Measurements from ENCODE around the gene STMN3. TPM values are rescaled to one million over a fixed set of nuclear protein-coding genes. Genes with fewer than 3 reads are reported as not detected.
"Not testable (repeated sequence)": the region's sequence is repeated elsewhere in the genome, so short reads cannot be mapped to it uniquely, and the experiment has no call there.

Gene STMN3
- total RNA-seq, 2 donors from 2014 or later, result 5.6 to 7.8 TPM

- ATAC-seq, result no peak
- H3K27ac ChIP-seq, result no peak overlapping the region
- no peaks in the 10 kb centered on the region for H3K9me3 ChIP-seq
- no peaks in the 10 kb centered on the region for H3K36me3 ChIP-seq (replicated peaks in 1 of 2; ENCODE audit: insufficient read depth in 1 of 2, low read depth in 2 of 2)
- intact Hi-C loops (cut with DNase I), result loop anchor here (10.0 kb wide), 1 partner anchor 80 kb away; the partner anchor contains the start of genes LIME1 and SLC2A4RG
- H3K27me3 ChIP-seq, result no peaks in the 10 kb centered on the region
- WGBS, 2 donors, result 60 to 64% methylated on average over 1 to 4 of the region's 4 CpGs
- no peak for DNase-seq
- peaks cover 48% of the 10 kb centered on the region for H3K4me1 ChIP-seq
- H3K4me3 ChIP-seq, result no peak overlapping the region
- TF ChIP-seq CTCF (IDR thresholded peaks at IDR 0.05), result no peak
- TF ChIP-seq POLR2A (IDR thresholded peaks at IDR 0.05), result no peak
Observed at GRCh38 chr20:63655249-63655648, 2.0 kb upstream of the STMN3 start.

- no peak for TF ChIP-seq CTCF (IDR thresholded peaks at IDR 0.05)
- no peak for TF ChIP-seq POLR2A (IDR thresholded peaks at IDR 0.05)
- Histone ChIP-seq H3K27me3 (no peaks in the 10 kb centered on the region), H3K27ac (peak overlapping the region in 1 of 4 donors; percentile 53), H3K4me1 (peaks cover 38% of the 10 kb centered on the region), H3K4me3 (no peak overlapping the region), H3K36me3 (replicated peaks in 1 of 2; ENCODE audit: insufficient read depth in 1 of 2, low read depth in 2 of 2) (no peaks in the 10 kb centered on the region), H3K9me3 (no peaks in the 10 kb centered on the region)
- no peak for DNase-seq
- 46 to 60% methylated on average over 10 to 15 of the region's 15 CpGs for WGBS, 2 donors
- no peak for ATAC-seq
- intact Hi-C loops (cut with DNase I), result loop anchor here (10.0 kb wide), 1 partner anchor 81 kb away; the partner anchor contains the start of genes LIME1 and SLC2A4RG
Observed at GRCh38 chr20:63653974-63654668, 897 bp upstream of the STMN3 start.

GRCh38 chr20:63652192-63652980, 838 bp downstream of the STMN3 start:
- ATAC-seq, result peak; percentile 6
- Histone ChIP-seq H3K4me1 (peaks cover 27% of the 10 kb centered on the region), H3K27me3 (no peaks in the 10 kb centered on the region), H3K36me3 (replicated peaks in 1 of 2; ENCODE audit: insufficient read depth in 1 of 2, low read depth in 2 of 2) (no peaks in the 10 kb centered on the region), H3K27ac (peak overlapping the region in 1 of 4 donors; percentile 28), H3K4me3 (peak overlapping the region in 1 of 2 donors; percentile 31), H3K9me3 (no peaks in the 10 kb centered on the region)
- 1 to 6% methylated on average over 19 to 58 of the region's 91 CpGs for WGBS, 2 donors
- peak in 1 of 4 donors; percentile 23 for DNase-seq
- no peak for TF ChIP-seq CTCF (IDR thresholded peaks at IDR 0.05)
- TF ChIP-seq POLR2A (IDR thresholded peaks at IDR 0.05), result no peak
- intact Hi-C loops (cut with DNase I), result loop anchor here (10.0 kb wide), 1 partner anchor 82 kb away; the partner anchor contains the start of genes LIME1 and SLC2A4RG

GRCh38 chr20:63651942-63652191, 1.4 kb downstream of the STMN3 start:
- Histone ChIP-seq H3K4me1 (peaks cover 24% of the 10 kb centered on the region), H3K36me3 (replicated peaks in 1 of 2; ENCODE audit: insufficient read depth in 1 of 2, low read depth in 2 of 2) (no peaks in the 10 kb centered on the region), H3K4me3 (no peak overlapping the region), H3K27me3 (no peaks in the 10 kb centered on the region), H3K27ac (peak overlapping the region in 1 of 4 donors; percentile 40), H3K9me3 (no peaks in the 10 kb centered on the region)
- WGBS, 2 donors, result 0 to 10% methylated on average over 1 to 11 of the region's 11 CpGs
- peak in 3 of 4 donors; percentile 30 to 47 (median 43) for DNase-seq
- no peak for TF ChIP-seq POLR2A (IDR thresholded peaks at IDR 0.05)
- no peak for TF ChIP-seq CTCF (IDR thresholded peaks at IDR 0.05)
- peak; percentile 13 for ATAC-seq
- intact Hi-C loops (cut with DNase I), result loop anchor here (10.0 kb wide), 1 partner anchor 83 kb away; the partner anchor contains the start of genes LIME1 and SLC2A4RG

GRCh38 chr20:63650486-63650885, 2.7 kb downstream of the STMN3 start:
- DNase-seq; H3K27ac ChIP-seq; H3K4me3 ChIP-seq; H3K27me3 ChIP-seq; H3K9me3 ChIP-seq; H3K36me3 ChIP-seq (replicated peaks in 1 of 2; ENCODE audit: insufficient read depth in 1 of 2, low read depth in 2 of 2); ATAC-seq: not testable (repeated sequence)
- WGBS, 2 donors, result 73% methylated on average over 4 of the region's 25 CpGs; no CpG with 5 or more reads in 1 of the 2 donors
- peaks cover 24% of the 10 kb centered on the region for H3K4me1 ChIP-seq
- intact Hi-C loops (cut with DNase I), result loop anchor here (10.0 kb wide), 1 partner anchor 84 kb away; the partner anchor contains the start of genes LIME1 and SLC2A4RG

All from body of pancreas (tissue), 4 donors.